Stimulated activated CD8-positive, alpha-beta memory T cell treated with anti-CD3 and anti-CD28 coated beads, Interleukin-12 subunit alpha, Interleukin-12 subunit beta, amount 100 ng/mL, for 24 hours (primary cell): ENCODE data around the gene LGALS8.
"Not testable (repeated sequence)": the region's sequence is repeated elsewhere in the genome, so short reads cannot be mapped to it uniquely, and the experiment has no call there.

ENCODE experiments used
- DNase-seq: peaks from one replicate; pipeline ENCODE4 v3.0.0-alpha.2; 2020; ENCODE audit errors: extremely low read depth

The LGALS8 gene

DNA sequence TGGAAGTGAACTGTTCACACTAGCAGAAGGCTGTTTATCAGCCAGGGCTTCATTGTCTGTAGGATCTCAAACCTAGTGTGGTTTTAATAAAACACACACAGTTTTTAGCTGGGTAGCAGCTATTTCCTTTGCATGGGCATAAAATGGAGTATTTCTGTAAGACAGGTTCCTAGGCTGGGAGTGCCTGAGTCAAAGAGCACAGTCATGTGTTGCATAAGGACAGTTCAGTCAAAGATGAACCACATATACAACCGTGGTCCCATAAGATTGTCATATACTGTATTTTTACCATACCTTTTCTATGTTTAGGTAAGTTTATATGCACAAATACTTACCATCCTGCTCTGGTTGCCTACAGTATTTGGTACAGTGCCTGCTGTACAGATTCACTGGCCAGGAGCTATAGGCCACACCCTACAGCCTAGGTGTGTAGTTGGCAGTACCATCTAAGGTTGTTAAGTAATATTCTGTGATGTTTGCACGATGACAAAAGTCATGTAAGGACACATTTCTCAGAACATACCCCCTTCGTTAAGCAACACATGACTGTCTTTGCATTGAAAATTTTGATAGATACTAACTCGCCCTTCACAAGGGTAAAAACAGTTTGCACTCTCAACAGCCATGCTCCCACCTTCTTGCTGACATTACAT is 17.2 kb downstream of the LGALS8 start:
- DNase-seq: no peak

DNA sequence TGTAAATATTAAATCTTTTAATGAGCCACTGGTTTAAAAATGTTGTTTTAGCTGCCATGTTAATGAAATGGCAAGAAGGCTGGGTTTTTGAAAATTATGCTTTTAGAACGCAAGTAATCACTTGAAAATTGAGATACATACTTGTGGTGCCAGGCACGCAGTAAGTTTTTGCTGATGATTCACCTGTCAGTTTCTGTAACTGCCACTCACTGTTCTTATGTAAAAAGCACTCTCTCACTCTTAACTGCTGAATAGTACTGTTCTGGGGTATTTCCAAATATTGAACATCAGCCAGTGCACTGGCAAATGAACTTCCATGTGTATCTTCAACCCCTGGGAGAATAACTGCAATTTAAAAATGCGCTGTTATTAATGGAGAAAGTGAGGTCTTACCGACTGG is 17.9 kb downstream of the LGALS8 start:
- no peak for DNase-seq

- DNase-seq: no peak
Measured at GRCh38 chr1:236543065-236543669, 19.4 kb downstream of the LGALS8 start.

GRCh38 chr1:236545621-236546169 is 21.9 kb downstream of the LGALS8 start:
- no peak for DNase-seq

DNA sequence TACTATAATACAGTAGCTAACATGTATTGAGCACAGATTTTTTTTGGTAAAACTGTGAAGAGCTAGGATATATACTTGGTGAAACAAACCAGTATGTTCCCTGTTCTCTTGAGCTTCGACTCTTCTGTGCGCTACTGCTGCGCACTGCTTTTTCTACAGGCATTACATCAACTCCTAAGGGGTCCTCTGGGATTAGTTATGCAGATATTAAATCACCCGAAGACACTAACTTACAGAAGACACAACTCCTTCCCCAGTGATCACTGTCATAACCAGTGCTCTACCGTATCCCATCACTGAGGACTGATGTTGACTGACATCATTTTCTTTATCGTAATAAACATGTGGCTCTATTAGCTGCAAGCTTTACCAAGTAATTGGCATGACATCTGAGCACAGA is 24.7 kb downstream of the LGALS8 start:
- no peak for DNase-seq

DNA sequence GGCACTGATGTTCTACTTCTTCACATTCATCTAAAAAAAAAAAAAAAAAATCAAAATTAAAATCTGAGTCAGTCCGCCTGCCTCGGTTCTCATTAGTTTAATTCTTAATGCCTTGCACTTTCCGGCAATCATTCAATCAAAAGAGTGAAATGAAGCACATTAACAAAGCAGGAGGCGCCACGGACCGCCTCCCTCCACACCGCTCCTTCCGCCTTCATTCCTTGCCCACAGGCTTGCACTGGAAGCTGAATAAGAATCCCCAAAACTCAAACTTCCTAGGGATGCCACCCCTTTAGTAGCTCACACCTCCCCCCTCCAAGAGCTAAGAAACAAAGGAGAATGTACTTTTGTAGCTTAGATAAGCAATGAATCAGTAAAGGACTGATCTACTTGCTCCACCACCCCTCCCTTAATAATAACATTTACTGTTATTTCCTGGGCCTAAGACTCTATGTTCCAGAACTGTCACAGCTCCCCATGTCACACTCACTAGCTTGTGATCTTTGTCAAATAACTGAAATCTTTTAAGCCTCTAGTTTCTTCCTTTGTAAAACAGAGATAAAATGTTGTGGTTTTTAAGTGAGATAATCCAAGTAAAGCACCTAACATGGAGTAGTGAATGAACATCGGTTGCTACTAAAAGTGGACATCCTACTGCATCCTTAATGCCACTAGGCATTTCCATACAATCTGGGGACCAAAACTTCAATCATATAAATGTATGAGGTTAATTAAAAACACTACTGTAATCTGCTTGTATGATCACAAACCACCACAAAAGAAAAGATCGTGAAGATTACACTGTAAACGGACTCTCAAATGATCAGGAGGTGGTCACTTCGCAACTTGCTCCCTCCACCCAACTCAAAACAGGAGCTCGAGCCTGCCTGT is 27.4 kb downstream of the LGALS8 start:
- DNase-seq: no peak

- DNase-seq: no peak
Measured at GRCh38 chr1:236552096-236552495, 28.3 kb downstream of the LGALS8 start.

DNA sequence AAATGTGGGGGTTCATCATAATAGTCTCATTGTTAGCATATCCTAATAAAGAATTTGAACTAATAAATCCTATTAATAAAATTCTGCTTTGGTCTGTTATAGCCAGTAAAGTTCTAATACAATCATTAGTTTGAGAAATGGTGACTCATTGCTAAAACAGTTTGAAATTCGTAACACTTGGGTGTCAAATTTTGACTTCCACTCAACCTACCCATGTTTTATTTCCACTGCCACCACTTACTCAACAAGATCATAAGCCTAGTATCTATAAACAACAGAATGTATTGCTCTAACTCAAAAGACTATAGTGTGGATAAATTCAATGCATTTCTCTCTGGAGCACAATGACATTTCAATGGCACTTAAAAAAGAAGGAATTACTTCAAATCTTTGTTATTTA is 29.1 kb downstream of the LGALS8 start:
- no peak for DNase-seq

GRCh38 chr1:236553370-236553769 is 29.6 kb downstream of the LGALS8 start:
- DNase-seq: no peak

DNA sequence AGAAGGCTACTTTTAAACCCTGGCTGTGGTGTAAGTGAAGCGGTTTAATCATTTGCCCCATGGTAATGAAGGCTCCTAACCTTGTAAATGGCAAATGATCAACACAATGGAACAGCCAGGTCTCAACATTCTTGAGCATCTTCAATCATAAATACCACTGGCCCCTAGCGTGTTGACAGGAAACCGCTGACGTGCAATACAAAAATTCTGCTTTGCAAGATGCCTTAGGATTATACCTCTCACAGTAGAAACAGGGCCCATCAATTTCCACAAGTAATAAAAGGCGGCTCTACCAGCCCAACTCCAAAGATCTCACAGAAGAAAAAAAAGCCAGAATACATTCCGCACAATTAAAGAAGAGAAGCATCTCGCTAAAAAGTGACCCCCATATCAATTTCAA is 32.8 kb downstream of the LGALS8 start:
- DNase-seq: no peak

DNA sequence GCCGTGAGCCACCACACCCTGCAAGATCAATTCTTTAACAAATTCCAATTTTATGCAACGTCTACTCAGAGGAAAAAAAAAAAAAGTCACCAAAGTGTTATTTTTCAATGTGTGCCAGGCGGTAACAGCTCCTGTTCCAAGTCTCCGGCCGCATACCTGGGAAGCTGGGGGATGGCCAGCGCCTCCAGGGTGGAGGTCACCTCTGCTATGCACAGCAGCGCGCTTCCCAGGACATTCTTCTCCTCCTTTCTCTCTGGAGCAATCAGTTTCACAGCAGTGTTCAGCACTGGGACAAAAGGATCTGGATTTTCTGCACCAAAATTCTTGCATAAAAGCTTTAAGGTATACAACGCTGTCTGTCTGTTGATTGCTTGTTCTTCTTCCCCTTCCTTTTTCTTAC is 34.3 kb downstream of the LGALS8 start:
- no peak for DNase-seq

DNA sequence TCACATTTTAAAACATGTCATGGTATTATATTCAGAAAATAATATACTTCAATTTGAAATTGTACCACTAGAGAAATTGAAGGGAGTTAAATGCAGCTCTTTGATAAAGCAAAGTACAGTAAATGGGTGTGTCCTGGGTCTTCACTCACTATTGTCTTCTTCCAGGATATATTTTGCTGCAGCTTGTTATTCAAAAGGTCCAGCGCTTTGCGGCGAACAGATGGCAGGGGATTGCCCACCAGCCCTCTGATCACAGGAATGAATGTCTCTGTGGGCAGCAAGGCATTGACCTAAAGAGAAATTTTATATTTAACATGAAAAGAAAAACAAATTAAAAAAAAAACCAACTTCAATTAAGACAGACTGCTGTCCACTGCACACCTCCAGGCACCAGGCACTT is 35.1 kb downstream of the LGALS8 start:
- no peak for DNase-seq

- DNase-seq: no peak
Measured at GRCh38 chr1:236560213-236560771, 36.5 kb downstream of the LGALS8 start.

DNA sequence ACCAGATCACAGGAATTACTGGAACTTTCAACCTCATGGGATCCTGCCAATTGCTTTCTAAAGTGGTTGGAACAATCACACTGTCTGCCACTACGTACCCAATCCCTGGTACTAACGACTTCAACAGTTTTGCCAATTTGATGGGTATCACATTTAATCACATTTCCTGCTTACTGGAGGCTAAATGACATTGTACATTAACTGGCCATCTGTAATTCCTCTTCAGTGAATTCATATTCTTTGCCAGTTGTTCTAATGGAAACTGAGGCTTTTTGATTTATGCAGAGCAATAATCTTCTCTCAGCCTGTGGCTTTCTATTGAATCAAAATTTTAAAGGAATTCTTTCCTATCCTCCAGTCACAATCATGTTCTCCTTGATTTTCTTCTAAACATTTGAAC is 38.2 kb downstream of the LGALS8 start:
- no peak for DNase-seq

DNA sequence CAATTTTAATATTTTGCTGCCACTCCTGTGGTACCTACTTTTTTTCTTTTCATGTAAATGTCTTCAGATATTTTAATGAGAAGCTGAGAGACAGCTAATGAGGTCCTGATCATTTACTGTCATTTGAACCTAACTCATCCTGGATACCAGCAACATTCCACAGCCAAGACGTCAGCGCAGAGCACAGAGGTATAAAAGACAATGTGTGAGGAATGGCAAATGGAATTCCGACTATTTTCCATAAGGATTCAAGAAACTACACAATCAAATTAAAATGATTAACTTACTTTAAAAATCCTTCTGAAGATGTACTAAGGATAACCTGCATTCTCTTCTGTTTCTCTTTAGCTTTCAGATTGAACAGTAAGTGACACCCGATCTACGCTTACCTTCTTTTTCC is 41.7 kb downstream of the LGALS8 start:
- no peak for DNase-seq

DNA sequence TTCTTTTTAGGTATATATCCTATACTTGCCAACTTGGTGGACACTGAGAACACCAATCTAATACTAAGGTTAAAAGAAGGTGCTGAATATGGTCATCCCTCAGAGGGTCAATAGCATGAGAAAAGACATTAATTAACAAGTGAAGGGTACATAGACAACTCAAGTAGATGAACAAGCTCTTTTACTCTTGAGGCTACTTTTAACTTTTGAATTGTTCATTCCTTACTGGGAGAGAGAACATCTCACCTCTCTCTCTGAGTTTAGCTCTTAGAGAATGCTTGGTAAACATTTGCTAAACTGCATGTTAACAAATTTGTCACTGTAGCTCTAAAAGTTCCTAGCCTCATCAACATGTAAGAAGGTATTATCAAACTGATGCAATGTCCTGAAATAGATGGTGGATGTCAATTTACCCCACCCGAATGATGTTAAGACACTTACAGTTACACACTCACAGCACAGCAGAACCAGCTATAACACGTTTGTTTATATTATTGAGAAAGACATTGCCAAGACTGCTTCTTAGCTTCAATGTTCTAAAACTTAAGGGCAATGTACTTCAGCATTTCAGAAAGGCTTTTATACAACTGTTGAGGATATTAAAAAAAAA is 44.6 kb downstream of the LGALS8 start:
- DNase-seq: no peak

- DNase-seq: no peak
Measured at GRCh38 chr1:236575523-236575922, 51.7 kb downstream of the LGALS8 start.

GRCh38 chr1:236576004-236576403 is 52.2 kb downstream of the LGALS8 start:
- no peak for DNase-seq

- not testable (repeated sequence) for DNase-seq
Measured at GRCh38 chr1:236577041-236577440, 53.3 kb downstream of the LGALS8 start.

DNA sequence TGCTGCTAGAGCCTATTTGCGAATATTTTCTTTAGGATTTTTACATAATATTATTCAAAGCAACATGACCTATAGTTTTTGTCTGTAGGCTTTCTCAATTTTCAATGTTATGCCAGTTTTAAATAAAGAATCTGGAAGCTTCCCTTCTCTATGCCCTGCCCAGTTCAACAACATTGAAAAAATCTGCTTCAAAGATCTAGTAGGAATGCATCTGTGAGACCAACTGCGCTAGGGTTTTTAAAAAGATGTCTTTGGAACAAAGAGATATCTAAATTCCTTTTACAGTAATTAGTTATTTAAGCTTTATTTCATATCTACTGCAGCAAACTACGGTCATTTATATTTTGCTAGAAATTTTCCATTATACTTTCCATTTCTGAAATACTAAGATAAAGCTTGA is 54.9 kb downstream of the LGALS8 start:
- no peak for DNase-seq

- not testable (repeated sequence) for DNase-seq
Measured at GRCh38 chr1:236580404-236580803, 56.6 kb downstream of the LGALS8 start.

- DNase-seq: no peak
Measured at GRCh38 chr1:236581528-236581927, 57.7 kb downstream of the LGALS8 start.
